SK-N-SH treated with all-trans-retinoic acid at 6 μM for 48 hours (cell line): Measurements from ENCODE around the gene EPB41L5.

Source experiments
- ATAC-seq: fragments of 200-7000 bp; cut with Tn5 transposase; 3 replicates; pipeline ENCODE4 v1.9.1; 2020; ENCODE audit warnings: mild to moderate bottlenecking, moderate library complexity
- ARNTL ChIP-seq: fragments of 450-650 bp; formaldehyde crosslinking; IDR thresholded peaks from 2 replicates; pipeline ENCODE4 v1.5.0; 2020; ENCODE audit warnings: low read depth, mild to moderate bottlenecking, moderate library complexity, borderline replicate concordance
- CREB5 ChIP-seq: fragments of 250-450 bp; sonication (Bioruptor Pico); IDR thresholded peaks from 2 replicates; pipeline ENCODE4 v1.5.1; 2020; ENCODE audit warnings: low read depth, mild to moderate bottlenecking, moderate library complexity
- CSDC2 ChIP-seq: fragments of 250-450 bp; sonication (Bioruptor Pico); IDR thresholded peaks from 2 replicates; pipeline ENCODE4 v1.5.0; 2020; ENCODE audit warnings: mild to moderate bottlenecking, moderate library complexity
- CSRNP3 ChIP-seq: fragments of 250-450 bp; sonication (Bioruptor Pico); IDR thresholded peaks from 2 replicates; pipeline ENCODE4 v1.5.1; 2021; ENCODE audit warnings: mild to moderate bottlenecking, moderate library complexity
- ESRRG ChIP-seq: fragments of 250-450 bp; sonication (Bioruptor Pico); IDR thresholded peaks from 2 replicates; pipeline ENCODE4 v1.6.1; 2021; ENCODE audit warnings: mild to moderate bottlenecking
- GLIS3 ChIP-seq: fragments of 250-450 bp; sonication (Bioruptor Pico); IDR thresholded peaks from 2 replicates; pipeline ENCODE4 v1.5.0; 2020; ENCODE audit warnings: mild to moderate bottlenecking, moderate library complexity
- ISL1 ChIP-seq: fragments of 250-450 bp; sonication (Bioruptor Pico); IDR thresholded peaks from 2 replicates; pipeline ENCODE4 v2.1.2; 2022; ENCODE audit warnings: mild to moderate bottlenecking, moderate library complexity
- OSR1 ChIP-seq: fragments of 250-450 bp; sonication (Bioruptor Pico); IDR thresholded peaks from 2 replicates; pipeline ENCODE4 v1.8.0; 2022; ENCODE audit warnings: moderate library complexity, mild to moderate bottlenecking, inconsistent platforms
- PATZ1 ChIP-seq: fragments of 250-450 bp; sonication (Bioruptor Pico); IDR thresholded peaks from 2 replicates; pipeline ENCODE4 v1.8.0; 2020; ENCODE audit warnings: mild to moderate bottlenecking, moderate library complexity, borderline replicate concordance
- POU6F1 ChIP-seq: fragments of 250-450 bp; sonication (Bioruptor Pico); IDR thresholded peaks from 2 replicates; pipeline ENCODE4 v1.8.0; 2021; ENCODE audit warnings: low read depth, mild to moderate bottlenecking, moderate library complexity, borderline replicate concordance
- PPARA ChIP-seq: fragments of 250-450 bp; sonication (Bioruptor Pico); IDR thresholded peaks from 2 replicates; pipeline ENCODE4 v1.5.0; 2020; ENCODE audit warnings: mild to moderate bottlenecking, borderline replicate concordance
- RARB ChIP-seq: fragments of 250-450 bp; sonication (Bioruptor Pico); IDR thresholded peaks from 2 replicates; pipeline ENCODE4 v1.8.0; 2021; ENCODE audit warnings: mild to moderate bottlenecking, moderate library complexity
- SNAI2 ChIP-seq: fragments of 250-450 bp; sonication (Bioruptor Pico); IDR thresholded peaks from 2 replicates; pipeline ENCODE4 v1.5.0; 2020; ENCODE audit warnings: mild to moderate bottlenecking, moderate library complexity
- TCF4 ChIP-seq: fragments of 250-450 bp; sonication (Bioruptor Pico); IDR thresholded peaks from 2 replicates; pipeline ENCODE4 v1.8.0; 2021; ENCODE audit warnings: mild to moderate bottlenecking, moderate library complexity, borderline replicate concordance
- TOX ChIP-seq: fragments of 250-450 bp; sonication (Bioruptor Pico); IDR thresholded peaks from 2 replicates; pipeline ENCODE4 v1.8.0; 2021; ENCODE audit warnings: mild to moderate bottlenecking, moderate library complexity, borderline replicate concordance
- TSHZ2 ChIP-seq: fragments of 250-450 bp; sonication (Bioruptor Pico); IDR thresholded peaks from 2 replicates; pipeline ENCODE4 v1.5.0; 2020; ENCODE audit warnings: mild to moderate bottlenecking, moderate library complexity
- ZC3H10 ChIP-seq: fragments of 250-450 bp; sonication (Bioruptor Pico); IDR thresholded peaks from 2 replicates; pipeline ENCODE4 v1.5.1; 2021; ENCODE audit warnings: mild to moderate bottlenecking, moderate library complexity
- ZFP3 ChIP-seq: fragments of 250-450 bp; sonication (Bioruptor Pico); IDR thresholded peaks from 2 replicates; pipeline ENCODE4 v1.5.0; 2020; ENCODE audit warnings: mild to moderate bottlenecking, moderate library complexity
- ZNF565 ChIP-seq: fragments of 450-650 bp; formaldehyde crosslinking; conservative IDR thresholded peaks from 2 replicates; pipeline ENCODE4 v1.5.0; 2020; ENCODE audit warnings: low read depth, mild to moderate bottlenecking, moderate library complexity
- ZNF8 ChIP-seq: fragments of 450-650 bp; formaldehyde crosslinking; IDR thresholded peaks from 2 replicates; pipeline ENCODE4 v1.5.0; 2020; ENCODE audit warnings: mild to moderate bottlenecking, moderate library complexity

EPB41L5 gene

GRCh38 chr2:120105360-120105759 is 92.5 kb downstream of the EPB41L5 start:
- TF ChIP-seq POU6F1 (CRISPR knock-in tag) = no peak
- no peak for TF ChIP-seq CSRNP3 (CRISPR knock-in tag)
- no peak for TF ChIP-seq ESRRG (CRISPR knock-in tag)
- TF ChIP-seq ZFP3 (CRISPR knock-in tag) = no peak
- TF ChIP-seq ZC3H10 (CRISPR knock-in tag) = no peak
- TF ChIP-seq GLIS3 = no peak
- no peak for TF ChIP-seq RARB (CRISPR knock-in tag)
- TF ChIP-seq ZNF8 = no peak
- TF ChIP-seq CSDC2 (CRISPR knock-in tag) = no peak
- TF ChIP-seq PPARA (CRISPR knock-in tag) = no peak
- TF ChIP-seq OSR1 (CRISPR knock-in tag) = no peak
- ATAC-seq = no peak

- peak; percentile 50 for ATAC-seq
- TF ChIP-seq ARNTL (CRISPR knock-in tag) (no peak), PATZ1 (CRISPR knock-in tag) (no peak), CSDC2 (CRISPR knock-in tag) (no peak), RARB (CRISPR knock-in tag) (no peak), GLIS3 (no peak), ESRRG (CRISPR knock-in tag) (no peak), ZNF565 (CRISPR knock-in tag) (no peak), CREB5 (CRISPR knock-in tag) (0 out of 2 replicates have a peak, but pooled peaks have one; percentile 31), CSRNP3 (CRISPR knock-in tag) (no peak), ISL1 (CRISPR knock-in tag) (peak; percentile 71), TCF4 (CRISPR knock-in tag) (peak; percentile 30; the same call in 1 of the 2 replicates), SNAI2 (CRISPR knock-in tag) (no peak), OSR1 (CRISPR knock-in tag) (no peak), TSHZ2 (CRISPR knock-in tag) (0 out of 2 replicates have a peak, but pooled peaks have one; percentile 45)
- TF ChIP-seq, all 23 proteins: peak for 4
These were observed 95.2 kb downstream of the EPB41L5 start for GRCh38 chr2:120108049-120108448.

GRCh38 chr2:120108749-120109148 is 95.9 kb downstream of the EPB41L5 start:
- no peak for TF ChIP-seq OSR1 (CRISPR knock-in tag)
- peak; percentile 82 for TF ChIP-seq ISL1 (CRISPR knock-in tag)
- no peak for TF ChIP-seq POU6F1 (CRISPR knock-in tag)
- TF ChIP-seq ZC3H10 (CRISPR knock-in tag) = no peak
- no peak for TF ChIP-seq TOX (CRISPR knock-in tag)
- TF ChIP-seq CREB5 (CRISPR knock-in tag) = peak; percentile 83
- peak; percentile 37 for ATAC-seq
